Right lobe of liver (tissue), 4 donors: ENCODE data around the gene RNF141.
A peak's percentile ranks its signal among the peaks of the same experiment; 100 is the strongest.

Experiments used
- POLR2A ChIP-seq: fragments of 450-650 bp; IDR thresholded peaks from one replicate; pipeline ENCODE4 v1.6.1; 2017; ENCODE audit warnings: antibody characterized with exemption, mild to moderate bottlenecking
- TF ChIP-seq, protein P1 (sequence below), 4 donors: fragments of 200-600 bp in 3 of 4; fragments of 450-650 bp in 1 of 4; IDR thresholded peaks; one replicate each; pipeline versions ENCODE4 v1.5.1 to v1.8.0; 2016 to 2022; ENCODE audit warnings: antibody characterized with exemption in 4 of 4, mild to moderate bottlenecking in 2 of 4
- donor health status: DM: no; HTN: no; CAD: no.
- donor health status: DM: no; HTN: no; CAD: no.
- donor health status: DM: no; HTN: yes; CAD: no.

DNA sequence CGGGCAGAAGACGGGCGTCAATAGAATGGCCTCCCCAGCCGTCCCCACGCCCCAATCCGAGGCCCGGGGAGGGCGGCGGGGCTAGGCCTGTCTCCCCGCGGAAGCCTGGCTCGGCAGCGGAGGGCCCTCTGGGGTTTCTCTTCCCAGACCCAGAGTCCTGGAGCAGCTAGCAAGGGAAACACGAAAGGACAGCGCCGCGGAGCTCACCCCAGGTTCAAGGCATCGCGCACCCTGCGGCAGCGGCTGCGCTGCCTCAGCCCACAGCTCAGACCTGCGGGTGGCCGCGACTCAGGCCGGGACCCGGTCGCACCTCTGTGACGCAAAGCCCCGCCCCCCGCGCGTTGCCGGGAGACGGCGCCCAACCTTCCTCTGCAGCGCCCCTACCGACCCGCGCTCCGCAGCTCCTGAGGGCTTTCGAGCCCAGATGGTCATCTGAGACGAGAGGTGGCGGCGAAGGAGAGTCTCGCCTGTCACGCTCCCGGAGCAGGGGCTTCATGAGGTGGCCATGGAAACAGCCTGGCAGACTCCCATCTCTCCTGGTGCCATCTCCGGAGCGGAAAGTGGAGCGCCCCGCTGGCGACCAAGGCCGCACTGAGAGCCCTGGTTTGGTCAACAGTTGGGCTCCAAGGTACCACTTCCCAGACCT lies at the start of gene RNF141:
- TF ChIP-seq, protein P1, sequence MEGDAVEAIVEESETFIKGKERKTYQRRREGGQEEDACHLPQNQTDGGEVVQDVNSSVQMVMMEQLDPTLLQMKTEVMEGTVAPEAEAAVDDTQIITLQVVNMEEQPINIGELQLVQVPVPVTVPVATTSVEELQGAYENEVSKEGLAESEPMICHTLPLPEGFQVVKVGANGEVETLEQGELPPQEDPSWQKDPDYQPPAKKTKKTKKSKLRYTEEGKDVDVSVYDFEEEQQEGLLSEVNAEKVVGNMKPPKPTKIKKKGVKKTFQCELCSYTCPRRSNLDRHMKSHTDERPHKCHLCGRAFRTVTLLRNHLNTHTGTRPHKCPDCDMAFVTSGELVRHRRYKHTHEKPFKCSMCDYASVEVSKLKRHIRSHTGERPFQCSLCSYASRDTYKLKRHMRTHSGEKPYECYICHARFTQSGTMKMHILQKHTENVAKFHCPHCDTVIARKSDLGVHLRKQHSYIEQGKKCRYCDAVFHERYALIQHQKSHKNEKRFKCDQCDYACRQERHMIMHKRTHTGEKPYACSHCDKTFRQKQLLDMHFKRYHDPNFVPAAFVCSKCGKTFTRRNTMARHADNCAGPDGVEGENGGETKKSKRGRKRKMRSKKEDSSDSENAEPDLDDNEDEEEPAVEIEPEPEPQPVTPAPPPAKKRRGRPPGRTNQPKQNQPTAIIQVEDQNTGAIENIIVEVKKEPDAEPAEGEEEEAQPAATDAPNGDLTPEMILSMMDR (IDR thresholded peaks at IDR 0.05) = peak; percentile 79 to 92 (median 86)
- peak; percentile 93 for TF ChIP-seq POLR2A
